OCI-LY1 (cell line): ENCODE measurements around the gene TNFAIP6.

ENCODE experiments used
- H2AFZ ChIP-seq: fragments of 200-600 bp; sonication (generic), shearing (Covaris generic); 2 replicates; pipeline ENCODE4 v1.6.0; 2014; ENCODE audit warnings: antibody characterized with exemption, mild to moderate bottlenecking, low read length
- H3F3A ChIP-seq: fragments of 200-600 bp; sonication (generic), shearing (Covaris generic); 2 replicates; pipeline ENCODE4 v1.6.0; 2014; ENCODE audit warnings: mild to moderate bottlenecking, antibody characterized with exemption, low read length, moderate library complexity; ENCODE audit not compliant: insufficient read depth
- H3K27ac ChIP-seq: fragments of 200-600 bp; sonication (generic); 2 replicates; pipeline ENCODE4 v1.5.1; 2014; ENCODE audit warnings: low read length, mixed run types, mild to moderate bottlenecking, low read depth; ENCODE audit not compliant: poor library complexity, severe bottlenecking
- H3K27me3 ChIP-seq: fragments of 200-600 bp; sonication (generic); 2 replicates; pipeline ENCODE4 v1.6.0; 2014; ENCODE audit warnings: antibody characterized with exemption, mild to moderate bottlenecking, low read length, moderate library complexity; ENCODE audit not compliant: insufficient read depth
- H3K36me3 ChIP-seq: fragments of 200-600 bp; sonication (generic); 2 replicates; pipeline ENCODE4 v1.6.1; 2014; ENCODE audit warnings: mild to moderate bottlenecking, antibody characterized with exemption, low read length, moderate library complexity, mixed read lengths; ENCODE audit not compliant: insufficient read depth
- H3K4me1 ChIP-seq: fragments of 200-600 bp; sonication (generic); 2 replicates; pipeline ENCODE4 v1.5.1; 2014; ENCODE audit warnings: mild to moderate bottlenecking, low read length, moderate library complexity; ENCODE audit not compliant: insufficient read depth, severe bottlenecking
- H3K4me2 ChIP-seq: fragments of 200-600 bp; sonication (generic), shearing (Covaris generic); 2 replicates; pipeline ENCODE4 v1.6.1; 2014; ENCODE audit warnings: low read length
- H3K4me3 ChIP-seq: fragments of 200-600 bp; sonication (generic); 2 replicates; pipeline ENCODE4 v1.5.1; 2014; ENCODE audit warnings: low read length, low read depth, mild to moderate bottlenecking, mixed read lengths; ENCODE audit not compliant: poor library complexity, severe bottlenecking
- H3K79me2 ChIP-seq: fragments of 200-600 bp; shearing (Covaris generic); 2 replicates; pipeline ENCODE4 v1.6.1; 2016; ENCODE audit warnings: mixed run types, low read length, mixed read lengths; ENCODE audit not compliant: insufficient read depth
- H3K9ac ChIP-seq: fragments of 200-600 bp; sonication (generic), shearing (Covaris generic); 2 replicates; pipeline ENCODE4 v1.6.1; 2014; ENCODE audit warnings: mild to moderate bottlenecking, low read length, mixed read lengths
- H3K9me2 ChIP-seq: fragments of 200-600 bp; sonication (generic), shearing (Covaris generic); 2 replicates; pipeline ENCODE4 v1.6.1; 2014; ENCODE audit warnings: low read depth, mild to moderate bottlenecking, low read length, mixed read lengths
- H3K9me3 ChIP-seq: fragments of 200-600 bp; shearing (Covaris generic); 2 replicates; pipeline ENCODE4 v1.6.1; 2014; ENCODE audit warnings: low read length, mixed read lengths
- H4K20me1 ChIP-seq: fragments of 200-600 bp; sonication (generic), shearing (Covaris generic); 2 replicates; pipeline ENCODE4 v1.6.0; 2016; ENCODE audit warnings: mild to moderate bottlenecking, low read length; ENCODE audit not compliant: insufficient read depth
- EZH2 ChIP-seq: fragments of 200-600 bp; sonication (generic), shearing (Covaris generic); IDR thresholded peaks from 2 replicates; pipeline ENCODE4 v1.8.0; 2017; ENCODE audit warnings: borderline replicate concordance, mixed run types, mild to moderate bottlenecking, antibody characterized with exemption, low read length, moderate library complexity, mixed read lengths
- TF ChIP-seq, protein P1 (sequence below): fragments of 200-600 bp; sonication (generic), shearing (Covaris generic); IDR thresholded peaks from 2 replicates; pipeline ENCODE4 v1.5.1; 2017; ENCODE audit warnings: mild to moderate bottlenecking, antibody characterized with exemption, low read length, moderate library complexity, mixed read lengths

Gene TNFAIP6

DNA sequence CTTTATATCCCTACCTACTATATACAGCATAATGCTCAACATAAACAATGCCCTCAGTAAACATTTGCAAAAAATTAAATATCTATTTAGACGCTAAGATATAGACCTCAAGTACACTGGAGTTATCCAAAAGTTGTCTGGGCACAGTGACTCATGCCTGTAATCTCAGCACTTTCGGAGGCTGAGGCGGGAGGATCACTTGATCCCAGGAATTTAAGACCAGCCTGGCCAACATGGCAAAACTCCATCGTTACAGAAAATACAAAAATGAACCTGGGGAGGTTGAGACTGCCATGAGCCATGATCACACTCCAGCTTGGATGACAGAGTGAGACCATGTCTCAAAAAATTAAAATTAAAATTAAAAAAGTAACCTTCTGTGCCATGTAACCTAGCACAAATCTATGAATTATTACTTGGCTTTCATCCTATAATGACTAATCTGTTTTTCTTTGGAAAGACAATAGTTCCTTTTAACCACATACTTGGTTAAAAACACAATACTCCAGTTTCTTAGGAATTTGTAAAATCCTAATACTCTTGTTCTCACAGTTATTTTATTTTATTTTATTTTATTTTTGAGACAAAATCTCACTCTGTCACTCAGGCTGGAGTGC, 6.7 kb upstream of the TNFAIP6 start:
- no peak overlapping the region for H3K4me3 ChIP-seq
- no peak overlapping the region for H2AFZ ChIP-seq
- H3K4me1 ChIP-seq = no peaks in the 10 kb centered on the region
- no peaks in the 10 kb centered on the region for H4K20me1 ChIP-seq
- H3K9me2 ChIP-seq = no peaks in the 10 kb centered on the region
- no peaks in the 10 kb centered on the region for H3K36me3 ChIP-seq
- H3K27me3 ChIP-seq = no peaks in the 10 kb centered on the region
- no peak overlapping the region for H3K9ac ChIP-seq
- H3F3A ChIP-seq = no peaks in the 10 kb centered on the region
- H3K27ac ChIP-seq = no peak overlapping the region
- H3K79me2 ChIP-seq = no peaks in the 10 kb centered on the region
- no peak overlapping the region for H3K4me2 ChIP-seq
- H3K9me3 ChIP-seq = no peaks in the 10 kb centered on the region
- TF ChIP-seq, protein P1, sequence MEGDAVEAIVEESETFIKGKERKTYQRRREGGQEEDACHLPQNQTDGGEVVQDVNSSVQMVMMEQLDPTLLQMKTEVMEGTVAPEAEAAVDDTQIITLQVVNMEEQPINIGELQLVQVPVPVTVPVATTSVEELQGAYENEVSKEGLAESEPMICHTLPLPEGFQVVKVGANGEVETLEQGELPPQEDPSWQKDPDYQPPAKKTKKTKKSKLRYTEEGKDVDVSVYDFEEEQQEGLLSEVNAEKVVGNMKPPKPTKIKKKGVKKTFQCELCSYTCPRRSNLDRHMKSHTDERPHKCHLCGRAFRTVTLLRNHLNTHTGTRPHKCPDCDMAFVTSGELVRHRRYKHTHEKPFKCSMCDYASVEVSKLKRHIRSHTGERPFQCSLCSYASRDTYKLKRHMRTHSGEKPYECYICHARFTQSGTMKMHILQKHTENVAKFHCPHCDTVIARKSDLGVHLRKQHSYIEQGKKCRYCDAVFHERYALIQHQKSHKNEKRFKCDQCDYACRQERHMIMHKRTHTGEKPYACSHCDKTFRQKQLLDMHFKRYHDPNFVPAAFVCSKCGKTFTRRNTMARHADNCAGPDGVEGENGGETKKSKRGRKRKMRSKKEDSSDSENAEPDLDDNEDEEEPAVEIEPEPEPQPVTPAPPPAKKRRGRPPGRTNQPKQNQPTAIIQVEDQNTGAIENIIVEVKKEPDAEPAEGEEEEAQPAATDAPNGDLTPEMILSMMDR = no peak
- TF ChIP-seq EZH2 = no peak

DNA sequence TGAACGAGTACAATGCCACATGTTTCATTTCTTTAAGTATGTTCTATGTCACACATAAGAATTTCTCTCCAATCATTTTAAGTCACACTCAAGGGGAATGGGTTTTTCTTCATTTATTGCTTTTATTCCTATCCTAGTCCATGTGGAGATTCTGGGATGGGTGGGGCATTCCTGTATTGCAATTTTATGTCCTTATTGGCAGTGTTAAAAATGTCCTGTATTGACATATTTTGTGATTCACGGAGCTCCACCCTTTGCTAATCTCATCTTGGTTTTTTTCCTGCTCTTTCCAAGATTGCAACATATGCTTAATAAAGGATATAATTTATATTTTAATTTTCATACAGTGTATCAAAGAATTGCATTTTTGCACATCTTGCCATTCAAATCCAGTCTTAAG, 3.4 kb upstream of the TNFAIP6 start:
- Histone ChIP-seq H3K4me3 (no peak overlapping the region), H3K27ac (no peak overlapping the region), H3K79me2 (no peaks in the 10 kb centered on the region), H3K27me3 (no peaks in the 10 kb centered on the region), H3K9ac (no peak overlapping the region), H3K4me2 (no peak overlapping the region), H3K9me2 (no peaks in the 10 kb centered on the region), H2AFZ (no peak overlapping the region), H4K20me1 (no peaks in the 10 kb centered on the region), H3K9me3 (no peaks in the 10 kb centered on the region), H3K4me1 (no peaks in the 10 kb centered on the region), H3K36me3 (no peaks in the 10 kb centered on the region), H3F3A (no peaks in the 10 kb centered on the region)
- no peak for TF ChIP-seq EZH2
- TF ChIP-seq, protein P1 = no peak

DNA sequence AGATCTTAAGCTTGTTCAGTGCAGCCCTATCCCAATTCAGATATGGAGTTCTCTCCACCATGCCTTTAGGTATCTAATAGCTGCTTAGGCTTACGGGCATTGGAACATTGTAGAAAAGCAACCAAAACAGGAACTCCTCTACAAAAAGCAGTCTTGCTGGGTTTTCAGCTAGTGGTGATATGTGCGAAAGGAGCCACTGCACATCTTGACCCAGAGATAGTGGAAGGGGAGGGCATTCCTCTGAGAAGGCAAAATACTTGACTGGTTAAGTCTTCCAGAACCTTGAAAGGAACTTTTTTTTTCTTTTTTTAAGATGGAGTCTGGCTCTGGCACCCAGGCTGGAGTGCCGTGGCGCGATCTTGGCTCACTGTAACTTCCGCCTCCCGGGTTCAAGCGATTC, 2.6 kb upstream of the TNFAIP6 start:
- H2AFZ ChIP-seq = no peak overlapping the region
- H3K27ac ChIP-seq = no peak overlapping the region
- no peaks in the 10 kb centered on the region for H3K9me3 ChIP-seq
- H3F3A ChIP-seq = no peaks in the 10 kb centered on the region
- TF ChIP-seq, protein P1 = no peak
- TF ChIP-seq EZH2 = no peak
- H3K9ac ChIP-seq = no peak overlapping the region
- H3K9me2 ChIP-seq = no peaks in the 10 kb centered on the region
- H3K4me1 ChIP-seq = no peaks in the 10 kb centered on the region
- H4K20me1 ChIP-seq = no peaks in the 10 kb centered on the region
- no peaks in the 10 kb centered on the region for H3K79me2 ChIP-seq
- no peaks in the 10 kb centered on the region for H3K27me3 ChIP-seq
- H3K36me3 ChIP-seq = no peaks in the 10 kb centered on the region
- H3K4me3 ChIP-seq = no peak overlapping the region
- no peak overlapping the region for H3K4me2 ChIP-seq
